GM12801 (cell line): ENCODE data around the gene TRAFD1.

Source experiments
- TF ChIP-seq, protein P1 (sequence below): IDR thresholded peaks from one replicate; pipeline ENCODE4 v1.5.1; 2011; ENCODE audit warnings: control low read depth; ENCODE audit not compliant: insufficient read length; ENCODE audit errors: extremely low read depth

Gene TRAFD1

DNA sequence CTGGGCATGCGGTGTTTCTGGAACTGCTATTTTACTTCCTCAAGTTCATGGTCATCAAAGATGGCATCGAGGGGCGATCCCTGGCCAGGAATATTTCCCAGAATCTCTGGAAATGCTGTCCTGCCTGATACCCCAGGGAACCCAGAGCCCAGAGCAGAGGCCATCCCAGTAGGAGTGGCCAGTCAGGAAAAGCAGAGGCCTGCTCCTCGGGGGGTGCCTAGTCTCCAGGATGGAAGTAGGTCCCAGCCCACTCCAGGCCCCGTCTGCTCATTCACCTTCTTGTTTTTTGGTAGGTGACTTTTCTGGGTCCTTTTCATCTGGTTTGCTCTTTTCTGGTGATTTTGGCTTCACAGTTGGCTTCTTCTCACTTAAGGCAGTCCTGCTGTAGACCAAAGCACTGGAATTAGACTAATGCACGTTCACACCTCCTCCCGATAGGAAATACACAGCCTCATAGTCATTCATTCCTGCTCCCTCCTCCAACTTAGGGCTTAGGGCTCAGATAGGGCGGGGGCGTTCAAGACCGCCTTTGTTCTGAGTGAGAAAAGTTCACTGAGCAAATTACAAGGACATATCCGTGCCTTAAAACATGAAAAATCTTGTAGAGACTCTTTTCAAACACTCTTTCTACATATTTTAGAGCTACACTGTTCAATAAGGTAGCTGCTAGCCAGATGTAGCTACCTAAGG lies 51.1 kb downstream of the TRAFD1 start:
- TF ChIP-seq, protein P1, sequence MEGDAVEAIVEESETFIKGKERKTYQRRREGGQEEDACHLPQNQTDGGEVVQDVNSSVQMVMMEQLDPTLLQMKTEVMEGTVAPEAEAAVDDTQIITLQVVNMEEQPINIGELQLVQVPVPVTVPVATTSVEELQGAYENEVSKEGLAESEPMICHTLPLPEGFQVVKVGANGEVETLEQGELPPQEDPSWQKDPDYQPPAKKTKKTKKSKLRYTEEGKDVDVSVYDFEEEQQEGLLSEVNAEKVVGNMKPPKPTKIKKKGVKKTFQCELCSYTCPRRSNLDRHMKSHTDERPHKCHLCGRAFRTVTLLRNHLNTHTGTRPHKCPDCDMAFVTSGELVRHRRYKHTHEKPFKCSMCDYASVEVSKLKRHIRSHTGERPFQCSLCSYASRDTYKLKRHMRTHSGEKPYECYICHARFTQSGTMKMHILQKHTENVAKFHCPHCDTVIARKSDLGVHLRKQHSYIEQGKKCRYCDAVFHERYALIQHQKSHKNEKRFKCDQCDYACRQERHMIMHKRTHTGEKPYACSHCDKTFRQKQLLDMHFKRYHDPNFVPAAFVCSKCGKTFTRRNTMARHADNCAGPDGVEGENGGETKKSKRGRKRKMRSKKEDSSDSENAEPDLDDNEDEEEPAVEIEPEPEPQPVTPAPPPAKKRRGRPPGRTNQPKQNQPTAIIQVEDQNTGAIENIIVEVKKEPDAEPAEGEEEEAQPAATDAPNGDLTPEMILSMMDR: no peak

DNA sequence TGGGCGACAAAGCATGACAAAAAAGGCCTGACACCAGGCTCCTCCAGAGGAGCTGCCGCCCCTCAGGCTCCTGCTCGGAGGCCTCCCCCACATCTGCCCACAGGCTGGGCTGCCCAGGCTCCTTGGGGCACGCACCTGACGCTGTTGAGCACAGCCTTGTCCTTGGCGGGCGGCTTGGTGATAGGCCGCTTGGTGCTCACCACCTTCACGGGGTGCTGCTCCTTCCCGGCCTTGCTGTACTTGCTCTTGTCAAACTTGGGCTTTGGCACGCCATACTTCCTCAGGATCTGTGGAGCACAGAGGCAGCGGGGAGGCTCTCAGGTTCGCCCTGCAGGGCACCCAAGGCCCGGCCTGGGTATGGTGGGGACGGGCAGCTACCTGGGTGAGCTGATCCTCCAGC lies 53.4 kb downstream of the TRAFD1 start:
- TF ChIP-seq, protein P1: no peak

DNA sequence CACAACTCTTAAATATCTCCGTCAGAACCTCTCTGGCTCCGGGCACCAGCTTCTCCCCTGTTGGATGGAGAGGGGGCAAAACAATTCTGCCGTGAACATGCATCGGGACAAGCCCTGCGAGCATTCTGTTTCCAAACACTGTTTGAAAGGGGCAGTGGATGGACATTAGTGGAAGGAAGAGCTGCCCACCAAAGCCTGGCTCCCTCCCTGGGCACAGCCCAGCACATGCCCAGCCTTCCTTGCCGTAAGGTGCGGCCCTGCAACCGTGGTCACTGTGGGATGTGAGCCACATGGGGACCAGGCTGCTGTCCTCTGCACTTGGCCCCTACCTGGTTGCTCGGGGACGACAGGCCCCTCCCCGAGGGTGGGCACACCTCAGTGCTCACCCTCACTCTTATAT lies 54.0 kb downstream of the TRAFD1 start:
- TF ChIP-seq, protein P1: no peak

DNA sequence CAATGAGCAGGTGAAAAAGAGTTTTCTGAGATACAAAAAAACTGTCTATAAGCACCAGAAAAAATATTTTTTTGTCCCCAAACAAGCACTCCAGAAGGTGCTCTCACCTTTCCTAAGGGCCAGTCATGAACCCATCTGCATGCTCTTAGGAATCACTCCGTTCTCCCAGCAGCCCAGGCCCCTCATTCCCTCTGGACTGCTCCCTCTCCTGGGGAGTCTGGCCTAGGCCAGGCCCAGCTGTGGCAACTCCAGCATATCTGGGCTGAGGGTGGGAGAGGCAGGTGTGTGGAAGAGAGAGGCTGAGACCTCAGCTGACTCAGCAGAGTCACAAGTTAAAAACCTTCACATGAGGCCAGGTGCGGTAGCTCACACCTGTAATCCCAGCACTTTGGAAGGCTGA lies 54.6 kb downstream of the TRAFD1 start:
- TF ChIP-seq, protein P1: no peak

DNA sequence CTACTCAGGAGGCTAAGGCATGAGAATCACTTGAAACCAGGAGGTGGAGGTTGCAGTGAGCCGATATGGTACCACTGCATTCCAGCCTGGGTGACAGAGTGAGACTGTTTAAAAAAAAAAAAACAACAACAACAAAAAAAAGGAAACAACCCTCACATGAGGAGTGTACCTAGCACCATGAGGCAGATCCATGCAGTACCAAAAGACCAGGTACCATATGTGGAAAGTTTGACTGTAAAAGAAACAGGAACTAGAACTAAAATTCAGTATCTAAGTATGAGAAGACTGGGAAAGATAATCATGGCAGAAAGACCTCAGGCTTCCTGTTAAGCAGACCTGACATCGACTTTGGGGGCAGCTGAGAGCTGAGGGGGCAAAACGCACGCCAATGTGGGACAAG lies 55.1 kb downstream of the TRAFD1 start:
- TF ChIP-seq, protein P1: no peak

DNA sequence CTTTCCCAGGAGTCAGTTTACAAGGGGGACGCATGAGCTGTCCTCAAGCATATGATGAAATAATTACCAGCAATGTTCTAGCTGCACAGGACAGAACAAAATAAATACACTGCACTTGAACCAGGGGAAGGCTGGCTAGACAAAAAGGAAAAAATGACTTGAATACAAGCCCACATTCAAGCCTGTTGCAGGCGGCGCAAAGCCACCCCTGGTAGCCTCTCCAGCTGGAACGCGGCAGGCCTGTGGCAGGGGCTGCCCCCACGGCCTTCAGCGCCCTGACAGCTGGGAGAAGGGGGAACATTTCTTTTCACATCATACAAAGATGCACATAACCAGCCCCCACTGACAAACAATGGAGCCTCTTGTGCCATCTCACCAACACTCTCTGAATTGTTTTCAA lies 57.1 kb downstream of the TRAFD1 start:
- TF ChIP-seq, protein P1: no peak

DNA sequence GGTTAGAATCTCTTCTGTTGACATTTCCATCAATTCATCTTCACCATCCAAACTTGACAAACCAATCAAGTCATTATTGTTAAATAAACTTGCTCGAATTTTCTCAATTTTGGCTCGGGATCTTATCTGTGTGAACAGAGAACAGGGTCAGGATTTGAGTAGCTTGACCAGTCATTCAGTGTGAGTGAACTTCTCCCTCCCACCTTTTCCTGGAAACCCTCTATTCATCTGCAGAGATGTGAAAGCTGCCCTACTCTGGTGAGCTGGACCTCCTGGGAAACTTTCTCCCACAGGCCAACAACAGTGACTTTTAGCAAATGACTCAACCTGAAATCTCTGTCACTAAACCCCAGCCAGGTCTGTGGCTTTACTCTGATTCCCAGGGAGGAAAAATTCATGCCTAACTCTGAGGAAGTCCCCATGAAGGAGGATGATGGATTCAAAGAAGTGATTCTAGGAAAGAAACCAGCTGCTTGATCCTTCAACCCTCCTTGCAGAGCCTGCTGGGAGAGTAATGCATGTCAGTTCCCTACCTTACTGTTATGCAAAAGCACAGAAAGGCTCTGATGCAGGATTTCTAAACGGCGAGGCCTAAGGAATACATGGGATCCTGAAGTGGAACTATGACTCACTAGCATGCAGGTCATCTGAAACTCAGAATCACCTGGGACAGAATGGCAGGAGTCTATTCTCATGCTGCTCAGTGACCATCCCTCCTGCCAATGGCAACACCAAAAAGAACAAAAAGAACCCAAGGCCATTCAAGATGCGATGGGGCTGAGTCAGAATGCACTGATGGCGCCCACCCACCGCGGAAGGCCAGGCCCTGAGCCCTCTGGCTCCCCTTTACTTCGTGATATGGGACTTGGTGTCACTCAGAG lies 58.0 kb downstream of the TRAFD1 start:
- TF ChIP-seq, protein P1: no peak
